ENCODE data around the gene ZCCHC10. TPM values are rescaled to one million over a fixed set of nuclear protein-coding genes. Genes with fewer than 3 reads are reported as not detected.

ZCCHC10 gene
- total and polyA plus RNA-seq, 4 donors = 5.1 to 24.2 (median 9.8) TPM

- peak; percentile 77 for DNase-seq (ENCODE audit: low spot score)
- Histone ChIP-seq H3K9me3 (ENCODE audit: control insufficient read depth in 4 of 4, low read length in 3 of 4) (no peaks in the 10 kb centered on the region), H3K27me3 (ENCODE audit: control insufficient read depth in 4 of 4, insufficient read depth in 4 of 4, low read length in 3 of 4) (no peaks in the 10 kb centered on the region), H3K4me1 (ENCODE audit: control insufficient read depth in 4 of 4, insufficient read depth in 4 of 4, low read length in 3 of 4) (peaks cover 6 to 29% (median 23%) of the 10 kb centered on the region in 4 donors), H3K4me3 (ENCODE audit: low read depth in 1 of 3, low read length in 3 of 3) (peak overlapping the region; percentile 70 to 98 (median 74)), H3K27ac (ENCODE audit: low read depth in 1 of 2, low read length in 2 of 2) (peak overlapping the region; percentile 99 to 100), H3K9ac (ENCODE audit: low read depth in 1 of 2, low read length in 2 of 2) (peak overlapping the region; percentile 86 to 100), H3K36me3 (ENCODE audit: control insufficient read depth in 4 of 4, insufficient read depth in 3 of 4, low read depth in 1 of 4, low read length in 3 of 4) (no peaks in the 10 kb centered on the region)
- TF ChIP-seq RAD21 (IDR thresholded peaks at IDR 0.05) (peak in 1 of 2 donors; percentile 31), GABPA (IDR thresholded peaks at IDR 0.05 in 1 of 2, conservative IDR thresholded peaks at IDR 0.05 in 1 of 2) (peak in 1 of 2 donors; percentile 49), EGR1 (IDR thresholded peaks at IDR 0.05; ENCODE audit: low read depth in 2 of 2) (no peak), HNF4A (conservative IDR thresholded peaks at IDR 0.05) (no peak), NR2F2 (IDR thresholded peaks at IDR 0.05) (no peak), RXRA (IDR thresholded peaks at IDR 0.05) (peak in 1 of 2 donors; percentile 7), MAX (IDR thresholded peaks at IDR 0.05) (peak; percentile 32)
- 1% methylated on average over 59 of the region's 59 CpGs for WGBS
These were observed 26.2 kb upstream of the ZCCHC10 start for GRCh38 chr5:133052317-133053175.

- WGBS = under 1% methylated on average over 68 of the region's 68 CpGs
- no peaks in the 10 kb centered on the region for H3K27me3 ChIP-seq (ENCODE audit: control insufficient read depth in 4 of 4, insufficient read depth in 4 of 4, low read length in 3 of 4)
- H3K9ac ChIP-seq (ENCODE audit: low read depth in 1 of 2, low read length in 2 of 2) = peak within 1 kb of the TSS; percentile 86 to 100
- peaks cover 6 to 29% (median 21%) of the 10 kb centered on the region in 4 donors for H3K4me1 ChIP-seq (ENCODE audit: control insufficient read depth in 4 of 4, insufficient read depth in 4 of 4, low read length in 3 of 4)
- TF ChIP-seq MAX (IDR thresholded peaks at IDR 0.05) (peak; percentile 77), SP1 (IDR thresholded peaks at IDR 0.05) (peak; percentile 57), GABPA (IDR thresholded peaks at IDR 0.05 in 1 of 2, conservative IDR thresholded peaks at IDR 0.05 in 1 of 2) (peak; percentile 79 to 93), REST (IDR thresholded peaks at IDR 0.05) (peak; percentile 89), ATF3 (IDR thresholded peaks at IDR 0.05) (no peak), JUND (IDR thresholded peaks at IDR 0.05) (no peak), YY1 (IDR thresholded peaks at IDR 0.05) (peak; percentile 98), FOXA2 (IDR thresholded peaks at IDR 0.05) (no peak), HNF4G (IDR thresholded peaks at IDR 0.05) (no peak), FOXA1 (IDR thresholded peaks at IDR 0.05) (no peak), NR2F2 (IDR thresholded peaks at IDR 0.05) (no peak), HNF4A (conservative IDR thresholded peaks at IDR 0.05) (no peak), TAF1 (conservative IDR thresholded peaks at IDR 0.05) (peak; percentile 92), RXRA (IDR thresholded peaks at IDR 0.05) (peak; percentile 33 to 42), ZBTB33 (IDR thresholded peaks at IDR 0.05) (peak; percentile 100), EGR1 (IDR thresholded peaks at IDR 0.05; ENCODE audit: low read depth in 2 of 2) (peak; percentile 99 to 100)
- peak within 1 kb of the TSS; percentile 99 to 100 for H3K27ac ChIP-seq (ENCODE audit: low read depth in 1 of 2, low read length in 2 of 2)
- peak; percentile 98 for DNase-seq (ENCODE audit: low spot score)
- no peaks in the 10 kb centered on the region for H3K36me3 ChIP-seq (ENCODE audit: control insufficient read depth in 4 of 4, insufficient read depth in 3 of 4, low read depth in 1 of 4, low read length in 3 of 4)
- peak within 1 kb of the TSS; percentile 70 to 98 (median 74) for H3K4me3 ChIP-seq (ENCODE audit: low read depth in 1 of 3, low read length in 3 of 3)
- no peaks in the 10 kb centered on the region for H3K9me3 ChIP-seq (ENCODE audit: control insufficient read depth in 4 of 4, low read length in 3 of 4)
These were observed 25.4 kb upstream of the ZCCHC10 start, which contains the start of gene HSPA4 for GRCh38 chr5:133051542-133052316. Gene HSPA4 (plus strand): TSS chr5:133052013. CDS start chr5:133052251, 238 bp downstream.

Measured in liver (tissue), 9 donors.